Measurements from ENCODE around the gene R3HDM2. TPM values are rescaled to one million over a fixed set of nuclear protein-coding genes. Genes with fewer than 3 reads are reported as not detected.

Gene R3HDM2
- total and polyA plus RNA-seq, 2 donors (not counting 1 experiment from before 2014, with no cell fraction given): 104 to 129 TPM

DNA sequence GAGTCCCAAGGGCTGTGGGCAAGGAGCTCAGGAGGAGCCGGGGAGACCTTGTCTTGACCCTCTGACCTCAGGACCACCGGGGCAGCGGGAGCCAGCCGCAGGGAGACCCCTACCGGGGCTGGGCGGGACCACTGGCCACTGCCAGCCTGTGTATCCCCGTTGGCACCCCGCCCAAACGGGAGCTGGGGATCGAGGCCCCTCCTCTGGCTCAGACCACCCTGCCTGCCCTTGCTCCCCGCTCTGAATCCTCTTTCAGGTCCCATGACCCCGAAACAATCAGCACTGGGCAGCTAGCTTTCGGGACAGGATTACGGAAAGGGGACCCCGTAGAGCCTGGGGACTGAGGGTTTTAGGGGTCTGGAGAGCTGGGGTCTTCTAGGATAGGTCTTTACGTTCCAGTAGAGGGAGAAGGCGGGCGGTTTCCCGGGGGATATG is 30.0 kb upstream of the R3HDM2 start:
- H3K4me3 ChIP-seq (ENCODE audit: control extremely low read depth in 1 of 5, extremely low read depth in 1 of 5, insufficient read depth in 1 of 5, low read depth in 2 of 5, low read length in 4 of 5): peak overlapping the region in 4 of 5 experiments; percentile 58 to 93 (median 86)
- intact Hi-C loops (cut with micrococcal nuclease): no loop called here
- WGBS (ENCODE audit: insufficient coverage): 3% methylated on average over 14 of the region's 19 CpGs
- H3K4me1 ChIP-seq (ENCODE audit: control insufficient read depth in 2 of 2, insufficient read depth in 2 of 2, low read length in 2 of 2): peaks cover 28 to 53% of the 10 kb centered on the region in 2 donors
- H2AFZ ChIP-seq (ENCODE audit: insufficient read depth, low read depth, low read length, poor library complexity, severe bottlenecking): peak overlapping the region; percentile 67
- H4K20me1 ChIP-seq (ENCODE audit: control insufficient read depth, insufficient read depth, low read length, poor library complexity, severe bottlenecking): no peaks in the 10 kb centered on the region
- H3K4me3 Mint-ChIP-seq: peak overlapping the region; percentile 92
- DNase-seq: peak; percentile 50
- no peaks in the 10 kb centered on the region for H3K9me3 Mint-ChIP-seq (ENCODE audit: insufficient read depth)
- POLR2A ChIA-PET: interaction anchor here (1.2 to 3.9 kb wide), 2 partner anchors 18 to 59 kb away, joined by 4 to 39 read pairs; partner anchors contain the start of genes ARHGAP9 and DDIT3
- H3K27me3 ChIP-seq (replicated peaks in 1 of 4; ENCODE audit: control extremely low read depth in 1 of 4, control insufficient read depth in 3 of 4, insufficient read depth in 4 of 4, low read length in 3 of 4): no peaks in the 10 kb centered on the region
- H3K9ac ChIP-seq (ENCODE audit: low read length): peak overlapping the region; percentile 81
- no peaks in the 10 kb centered on the region for H3K27me3 Mint-ChIP-seq
- CTCF ChIA-PET: interaction anchor here (0.6 to 7.6 kb wide), 7 partner anchors 15 to 222 kb away, joined by 3 to 166 read pairs (median 3); partner anchors contain the start of gene ARHGAP9
- no peaks in the 10 kb centered on the region for H3K36me3 ChIP-seq (replicated peaks in 1 of 2; ENCODE audit: control extremely low read depth in 1 of 2, control insufficient read depth in 1 of 2, extremely low read depth in 1 of 2, insufficient read depth in 2 of 2, low read length in 1 of 2)
- no peaks in the 10 kb centered on the region for H3K9me3 ChIP-seq (ENCODE audit: control extremely low read depth in 1 of 3, control insufficient read depth in 2 of 3, insufficient read depth in 1 of 3, low read length in 2 of 3)
- peaks cover 49% of the 10 kb centered on the region for H3K4me1 Mint-ChIP-seq
- H3K79me2 ChIP-seq (ENCODE audit: control insufficient read depth, insufficient read depth, low read length): peaks cover 6% of the 10 kb centered on the region
- H3K4me2 ChIP-seq (replicated peaks; ENCODE audit: low read depth, low read length, poor library complexity, severe bottlenecking): peak overlapping the region; percentile 94
- TF ChIP-seq, protein P1, sequence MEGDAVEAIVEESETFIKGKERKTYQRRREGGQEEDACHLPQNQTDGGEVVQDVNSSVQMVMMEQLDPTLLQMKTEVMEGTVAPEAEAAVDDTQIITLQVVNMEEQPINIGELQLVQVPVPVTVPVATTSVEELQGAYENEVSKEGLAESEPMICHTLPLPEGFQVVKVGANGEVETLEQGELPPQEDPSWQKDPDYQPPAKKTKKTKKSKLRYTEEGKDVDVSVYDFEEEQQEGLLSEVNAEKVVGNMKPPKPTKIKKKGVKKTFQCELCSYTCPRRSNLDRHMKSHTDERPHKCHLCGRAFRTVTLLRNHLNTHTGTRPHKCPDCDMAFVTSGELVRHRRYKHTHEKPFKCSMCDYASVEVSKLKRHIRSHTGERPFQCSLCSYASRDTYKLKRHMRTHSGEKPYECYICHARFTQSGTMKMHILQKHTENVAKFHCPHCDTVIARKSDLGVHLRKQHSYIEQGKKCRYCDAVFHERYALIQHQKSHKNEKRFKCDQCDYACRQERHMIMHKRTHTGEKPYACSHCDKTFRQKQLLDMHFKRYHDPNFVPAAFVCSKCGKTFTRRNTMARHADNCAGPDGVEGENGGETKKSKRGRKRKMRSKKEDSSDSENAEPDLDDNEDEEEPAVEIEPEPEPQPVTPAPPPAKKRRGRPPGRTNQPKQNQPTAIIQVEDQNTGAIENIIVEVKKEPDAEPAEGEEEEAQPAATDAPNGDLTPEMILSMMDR (IDR thresholded peaks at IDR 0.05): no peak
- TF ChIP-seq EZH2 (IDR thresholded peaks at IDR 0.05; ENCODE audit: borderline replicate concordance, insufficient read depth, low read depth, low read length, poor library complexity, severe bottlenecking): no peak
- no peak for ATAC-seq (ENCODE audit: low read depth)
- H3K27ac Mint-ChIP-seq: peak overlapping the region; percentile 67
- peak overlapping the region in 1 of 2 donors; percentile 25 for H3K27ac ChIP-seq (ENCODE audit: low read length in 2 of 2)

DNA sequence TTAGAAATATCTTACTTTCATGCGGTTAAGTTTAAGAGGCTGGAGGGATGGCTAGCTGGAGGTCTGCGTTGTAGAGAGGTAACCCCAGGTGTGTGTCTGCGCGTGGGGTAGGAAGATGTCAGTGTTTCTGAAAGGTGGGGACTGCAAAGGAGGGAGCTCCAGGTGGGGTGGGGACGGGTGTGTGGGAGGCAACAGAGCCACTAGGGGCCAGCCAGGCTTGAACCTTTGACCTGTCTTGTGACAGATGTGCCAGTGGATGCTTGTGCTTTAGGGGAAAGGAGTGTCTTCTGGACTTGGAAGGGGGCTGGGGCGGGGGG is 29.6 kb upstream of the R3HDM2 start:
- H3K4me1 ChIP-seq (ENCODE audit: control insufficient read depth in 2 of 2, insufficient read depth in 2 of 2, low read length in 2 of 2): peaks cover 30 to 57% of the 10 kb centered on the region in 2 donors
- peaks cover 6% of the 10 kb centered on the region for H3K79me2 ChIP-seq (ENCODE audit: control insufficient read depth, insufficient read depth, low read length)
- DNase-seq (peak; percentile 66), ATAC-seq (ENCODE audit: low read depth) (no peak)
- H4K20me1 ChIP-seq (ENCODE audit: control insufficient read depth, insufficient read depth, low read length, poor library complexity, severe bottlenecking): no peaks in the 10 kb centered on the region
- H3K9me3 ChIP-seq (ENCODE audit: control extremely low read depth in 1 of 3, control insufficient read depth in 2 of 3, insufficient read depth in 1 of 3, low read length in 2 of 3): no peaks in the 10 kb centered on the region
- ChIA-PET POLR2A (interaction anchor here (0.6 to 3.9 kb wide), 3 partner anchors 18 to 202 kb away, joined by 4 to 39 read pairs (median 4); partner anchors contain the start of genes ARHGAP9 and DDIT3), CTCF (interaction anchor here (0.6 to 7.6 kb wide), 9 partner anchors 10 to 221 kb away, joined by 3 to 166 read pairs (median 3); partner anchors contain the start of genes ARHGAP9 and MARS1)
- H3K36me3 ChIP-seq (replicated peaks in 1 of 2; ENCODE audit: control extremely low read depth in 1 of 2, control insufficient read depth in 1 of 2, extremely low read depth in 1 of 2, insufficient read depth in 2 of 2, low read length in 1 of 2): no peaks in the 10 kb centered on the region
- no peaks in the 10 kb centered on the region for H3K27me3 ChIP-seq (replicated peaks in 1 of 4; ENCODE audit: control extremely low read depth in 1 of 4, control insufficient read depth in 3 of 4, insufficient read depth in 4 of 4, low read length in 3 of 4)
- intact Hi-C loops (cut with micrococcal nuclease): no loop called here
- no peaks in the 10 kb centered on the region for H3K27me3 Mint-ChIP-seq
- peak overlapping the region; percentile 94 for H3K4me2 ChIP-seq (replicated peaks; ENCODE audit: low read depth, low read length, poor library complexity, severe bottlenecking)
- no peaks in the 10 kb centered on the region for H3K9me3 Mint-ChIP-seq (ENCODE audit: insufficient read depth)
- peak overlapping the region; percentile 92 for H3K4me3 Mint-ChIP-seq
- 3% methylated on average over 5 of the region's 6 CpGs for WGBS (ENCODE audit: insufficient coverage)
- peak overlapping the region; percentile 78 for H2AFZ ChIP-seq (ENCODE audit: insufficient read depth, low read depth, low read length, poor library complexity, severe bottlenecking)
- H3K9ac ChIP-seq (ENCODE audit: low read length): peak overlapping the region; percentile 81
- TF ChIP-seq EZH2 (IDR thresholded peaks at IDR 0.05; ENCODE audit: borderline replicate concordance, insufficient read depth, low read depth, low read length, poor library complexity, severe bottlenecking): no peak
- TF ChIP-seq, protein P1 (IDR thresholded peaks at IDR 0.05): no peak
- peaks cover 52% of the 10 kb centered on the region for H3K4me1 Mint-ChIP-seq
- H3K27ac ChIP-seq (ENCODE audit: low read length in 2 of 2): peak overlapping the region in 1 of 2 donors; percentile 0
- peak overlapping the region; percentile 67 for H3K27ac Mint-ChIP-seq
- H3K4me3 ChIP-seq (ENCODE audit: control extremely low read depth in 1 of 5, extremely low read depth in 1 of 5, insufficient read depth in 1 of 5, low read depth in 2 of 5, low read length in 4 of 5): peak overlapping the region; percentile 33 to 93 (median 81)

Measured in B cell (primary cell).